Superior temporal gyrus (tissue), 1 donor: ENCODE results near the gene C1QTNF6.

ENCODE experiments used
- DNase-seq: peaks from one replicate; pipeline ENCODE4 v3.0.0-alpha.2; 2016; ENCODE audit errors: extremely low spot score

C1QTNF6 gene

GRCh38 chr22:37162221-37163095 lies 25.6 kb downstream of the C1QTNF6 start:
- no peak for DNase-seq

- no peak for DNase-seq
Measured at GRCh38 chr22:37161443-37161842, 26.6 kb downstream of the C1QTNF6 start.

- no peak for DNase-seq
Measured at GRCh38 chr22:37160027-37160426, 28.0 kb downstream of the C1QTNF6 start.

- no peak for DNase-seq
Measured at GRCh38 chr22:37158963-37159290, 29.1 kb downstream of the C1QTNF6 start.

GRCh38 chr22:37157516-37158285 lies 30.3 kb downstream of the C1QTNF6 start:
- no peak for DNase-seq

GRCh38 chr22:37156686-37157435 lies 31.2 kb downstream of the C1QTNF6 start:
- no peak for DNase-seq

GRCh38 chr22:37155971-37156370 lies 32.1 kb downstream of the C1QTNF6 start:
- no peak for DNase-seq

- DNase-seq: no peak
Measured at GRCh38 chr22:37154925-37155712, 32.9 kb downstream of the C1QTNF6 start.

GRCh38 chr22:37153901-37154300 lies 34.1 kb downstream of the C1QTNF6 start:
- DNase-seq: no peak

- DNase-seq: no peak
Measured at GRCh38 chr22:37151401-37151800, 36.6 kb downstream of the C1QTNF6 start.

GRCh38 chr22:37150701-37151100 lies 37.3 kb downstream of the C1QTNF6 start:
- no peak for DNase-seq

GRCh38 chr22:37148742-37149665 lies 39.0 kb downstream of the C1QTNF6 start:
- DNase-seq: no peak

- DNase-seq: no peak
Measured at GRCh38 chr22:37148031-37148651, 39.9 kb downstream of the C1QTNF6 start.

GRCh38 chr22:37147186-37147990 lies 40.7 kb downstream of the C1QTNF6 start:
- no peak for DNase-seq

GRCh38 chr22:37146507-37147180 lies 41.4 kb downstream of the C1QTNF6 start:
- DNase-seq: no peak

- DNase-seq: no peak
Measured at GRCh38 chr22:37146051-37146385, 42.0 kb downstream of the C1QTNF6 start.

GRCh38 chr22:37145180-37146050 lies 42.6 kb downstream of the C1QTNF6 start:
- DNase-seq: no peak

- DNase-seq: no peak
Measured at GRCh38 chr22:37144180-37144554, 43.9 kb downstream of the C1QTNF6 start.
